Activated T-cell treated with anti-CD3 and anti-CD28 coated beads, Interleukin-2, amount 50 U/mL, for 48 hours (primary cell): ENCODE measurements around the gene NPHP4.

Experiments used
- DNase-seq, 2 experiments: peaks; one replicate each; pipeline ENCODE4 v3.0.0-alpha.2; 2020

NPHP4 gene

DNA sequence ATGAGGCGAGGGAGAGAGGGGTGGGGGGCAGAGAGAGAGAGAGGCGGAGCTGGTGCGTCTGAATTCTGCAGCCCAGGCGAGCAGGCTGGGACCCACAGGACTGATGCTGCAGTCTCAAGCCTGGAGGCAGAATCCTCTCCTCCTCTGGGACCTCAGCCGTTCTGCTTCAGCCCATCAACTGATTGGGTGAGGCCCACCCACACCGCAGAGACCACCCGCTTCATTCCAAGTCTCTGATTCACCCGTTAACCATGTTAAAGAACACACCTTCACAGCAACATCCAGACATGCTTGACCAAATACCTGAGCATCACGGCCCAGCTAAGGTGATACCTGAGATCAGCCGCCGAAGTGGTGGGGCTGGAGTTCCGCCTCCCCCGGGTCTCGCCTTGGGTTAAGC is 147.8 kb downstream of the NPHP4 start:
- DNase-seq = no peak

DNA sequence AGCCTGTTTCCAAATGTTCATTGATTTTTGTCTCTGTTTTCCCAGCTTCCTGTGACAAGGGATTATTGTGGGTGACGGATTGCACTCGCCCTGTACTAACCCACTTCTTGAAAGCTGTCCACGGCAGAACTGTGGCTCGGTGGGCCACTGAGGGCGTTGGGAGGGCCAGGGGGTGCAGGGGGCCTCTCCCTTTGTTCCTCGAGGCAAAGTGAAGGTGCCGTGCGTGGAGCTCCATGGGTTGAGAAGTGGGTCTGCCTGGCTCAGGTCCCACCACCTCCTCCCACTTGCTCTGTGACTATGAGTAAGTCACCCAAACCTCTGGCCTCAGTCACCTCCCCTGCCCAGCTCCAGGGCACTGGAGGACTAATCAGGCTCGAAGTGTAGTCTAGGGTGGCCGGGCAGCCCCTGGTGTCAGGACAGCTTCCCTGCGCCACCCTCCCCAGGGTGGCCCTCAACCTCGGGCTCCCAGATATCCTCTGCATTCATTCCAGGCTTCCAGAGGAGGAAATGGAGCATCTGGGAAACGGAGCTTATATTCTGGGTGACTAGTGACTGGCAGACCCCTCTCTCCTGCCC is 148.6 kb downstream of the NPHP4 start:
- DNase-seq = no peak

DNA sequence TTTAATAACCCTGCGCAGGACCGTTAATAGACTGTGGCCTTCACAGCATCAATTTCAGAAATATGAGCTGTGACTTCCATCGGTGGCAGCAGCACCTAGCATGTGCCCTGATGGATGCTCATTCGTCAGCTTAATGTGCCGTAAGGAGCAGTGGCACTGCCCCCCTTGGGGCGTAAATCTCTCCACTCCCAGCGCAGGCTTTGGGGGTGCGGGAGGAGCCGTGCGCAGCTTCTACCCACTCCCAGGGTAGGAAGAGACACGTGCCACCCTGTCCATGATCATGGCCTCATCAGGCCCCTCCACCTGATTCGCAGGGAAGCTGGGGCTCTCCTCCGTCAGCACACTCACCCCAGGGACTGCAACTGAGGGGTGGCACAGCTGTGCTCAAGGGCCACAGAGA is 149.5 kb downstream of the NPHP4 start:
- DNase-seq = no peak

DNA sequence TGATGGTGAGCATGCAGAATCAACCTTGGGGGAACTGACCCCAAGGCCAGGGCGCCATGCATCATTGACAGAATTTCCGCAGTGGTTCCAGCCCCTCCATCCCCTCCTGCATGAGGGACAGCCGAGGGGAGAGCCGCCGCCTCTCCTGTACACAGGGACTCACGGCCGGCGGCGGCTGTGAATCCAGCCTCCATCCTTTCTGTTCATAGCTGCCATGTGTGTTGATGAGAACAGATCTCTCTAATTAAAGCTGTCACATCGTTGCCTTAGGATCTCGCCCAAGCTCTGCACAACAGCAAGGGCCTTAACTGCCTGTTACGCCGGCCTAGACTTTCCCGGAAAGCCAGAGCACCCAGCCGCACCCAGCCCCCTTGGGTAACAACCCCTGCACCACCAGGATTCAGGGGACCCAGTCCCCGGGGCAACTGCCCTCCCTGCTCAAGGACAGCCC is 151.6 kb downstream of the NPHP4 start:
- no peak for DNase-seq

- DNase-seq = no peak
Observed at GRCh38 chr1:5839881-5840550, 152.2 kb downstream of the NPHP4 start.

DNA sequence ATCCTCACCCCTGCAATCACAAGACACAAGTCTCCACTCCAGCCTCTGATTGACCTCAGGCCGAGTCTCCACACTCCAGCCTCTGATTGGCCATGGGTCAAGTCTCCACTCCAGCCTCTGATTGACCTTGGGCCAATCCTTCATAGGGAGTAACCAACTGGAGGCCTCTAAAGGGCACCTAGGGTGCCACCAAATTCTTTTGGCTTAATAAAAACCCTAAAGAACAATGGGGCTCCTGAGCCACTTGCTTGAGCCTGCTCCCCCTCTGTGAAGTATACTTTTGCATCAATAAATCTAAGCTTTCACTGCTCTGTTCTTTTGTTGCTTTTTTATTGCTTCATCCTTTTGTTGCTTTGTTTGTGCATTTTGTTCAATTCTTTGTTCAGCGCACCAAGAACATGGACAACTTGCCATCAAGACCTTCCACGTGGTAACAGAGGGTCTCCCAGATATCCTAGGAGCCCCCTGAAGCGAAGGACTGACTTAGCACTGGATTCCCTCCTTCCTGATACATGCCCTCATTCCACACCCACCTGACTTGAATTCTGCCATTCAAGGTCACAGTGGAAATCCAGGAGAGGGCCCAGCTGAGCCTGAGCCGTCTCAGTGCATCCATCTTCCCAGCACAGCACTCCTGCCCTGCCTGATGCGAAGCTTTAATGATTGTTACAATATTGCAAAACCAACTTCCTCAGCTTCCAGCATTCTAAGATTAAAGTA is 152.9 kb downstream of the NPHP4 start:
- DNase-seq = no peak

- no peak for DNase-seq
Observed at GRCh38 chr1:5837976-5838653, 154.1 kb downstream of the NPHP4 start.

GRCh38 chr1:5836776-5837440 is 155.3 kb downstream of the NPHP4 start:
- DNase-seq = no peak

- DNase-seq = no peak
Observed at GRCh38 chr1:5835179-5835562, 157.1 kb downstream of the NPHP4 start.

- DNase-seq = no peak
Observed at GRCh38 chr1:5834477-5835178, 157.6 kb downstream of the NPHP4 start.

GRCh38 chr1:5833911-5834310 is 158.3 kb downstream of the NPHP4 start:
- no peak for DNase-seq

DNA sequence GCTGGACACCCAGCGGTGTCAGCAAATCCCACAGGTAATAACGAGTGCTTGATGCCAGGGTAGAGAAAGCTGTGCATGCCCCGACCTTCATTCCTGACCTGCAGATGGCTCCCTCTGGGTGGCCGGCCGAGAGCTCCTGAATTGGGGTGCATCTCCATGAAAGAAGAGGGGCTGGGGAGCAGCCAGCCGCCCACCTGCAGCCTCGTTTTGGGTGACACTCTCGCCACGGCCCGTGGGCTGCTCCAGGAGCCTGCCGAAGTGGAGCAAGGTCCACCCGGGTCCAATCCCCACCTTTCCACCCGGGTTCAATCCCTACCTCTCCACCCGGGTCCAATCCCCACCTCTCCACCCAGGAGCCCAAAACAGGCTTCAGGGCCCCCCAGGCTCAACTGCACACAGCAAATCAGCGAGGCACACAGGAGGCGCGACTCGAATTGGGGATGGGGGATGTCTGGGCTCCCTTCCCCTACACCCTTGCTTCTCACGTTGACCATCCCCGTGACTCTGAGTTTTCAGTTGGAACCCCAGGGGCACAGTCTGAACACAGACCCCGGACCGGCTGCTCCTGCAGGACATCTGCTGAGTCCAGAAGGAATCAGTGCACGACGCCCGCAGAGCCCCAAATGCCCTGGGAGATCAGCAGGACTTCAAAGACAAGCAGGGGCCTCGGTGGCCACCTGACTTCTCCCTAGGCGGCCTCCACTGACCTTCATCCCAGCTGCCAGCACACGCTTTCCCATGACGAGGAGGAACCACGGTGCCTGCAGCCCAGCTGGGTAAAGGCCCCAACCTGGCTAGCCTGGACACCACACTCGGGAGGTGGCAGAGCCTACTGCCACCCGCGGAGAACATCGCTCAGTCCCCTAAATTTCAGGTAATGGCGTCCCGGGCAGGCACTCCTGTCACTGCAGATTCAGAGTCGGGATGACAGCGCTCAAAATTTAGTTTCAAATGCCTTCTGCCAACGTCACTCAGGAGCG is 159.0 kb downstream of the NPHP4 start:
- DNase-seq = no peak

GRCh38 chr1:5831600-5832335 is 160.5 kb downstream of the NPHP4 start:
- DNase-seq = no peak

- no peak for DNase-seq
Observed at GRCh38 chr1:5830771-5831599, 161.2 kb downstream of the NPHP4 start.

DNA sequence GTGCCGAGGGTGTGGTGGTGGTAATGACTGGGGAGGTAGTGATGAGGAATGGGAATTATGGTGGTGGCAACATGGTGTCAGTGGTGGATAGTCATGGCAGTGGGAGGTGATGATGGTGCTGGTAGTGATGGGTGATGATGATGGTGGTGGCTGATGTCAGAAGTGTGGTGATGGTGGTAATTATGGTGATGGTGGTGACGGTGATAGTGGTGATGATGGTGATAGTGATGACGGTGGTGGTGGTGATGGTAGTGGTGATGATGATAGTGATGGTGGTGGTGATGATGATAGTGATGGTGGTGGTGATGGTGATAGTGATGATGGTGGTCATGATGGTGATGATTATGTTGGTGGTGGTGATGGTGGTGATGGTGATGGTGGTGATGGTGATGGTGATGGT is 162.8 kb downstream of the NPHP4 start:
- DNase-seq = no peak

GRCh38 chr1:5828308-5828935 is 163.8 kb downstream of the NPHP4 start:
- no peak for DNase-seq

GRCh38 chr1:5827516-5827915 is 164.7 kb downstream of the NPHP4 start:
- DNase-seq = no peak

DNA sequence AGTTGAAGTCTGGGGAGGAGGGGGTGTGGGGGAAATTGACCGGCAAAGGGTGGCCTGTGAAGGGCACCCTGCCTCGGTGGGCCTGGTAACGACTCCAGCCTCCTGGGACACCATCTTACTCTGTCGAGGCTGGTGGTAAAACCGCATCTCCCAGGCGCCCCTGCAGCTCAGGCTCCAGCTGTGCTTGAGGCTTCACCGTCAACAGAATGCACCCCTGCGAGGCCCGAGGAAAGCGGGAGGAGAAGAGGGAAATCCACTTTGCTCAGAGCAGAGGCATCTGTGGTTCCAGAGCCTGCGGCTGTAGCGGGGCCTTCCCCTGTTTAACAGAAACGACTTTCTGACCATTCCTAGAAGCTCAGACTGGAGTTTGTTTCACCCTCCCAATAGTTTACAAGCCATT is 165.6 kb downstream of the NPHP4 start:
- DNase-seq = no peak

DNA sequence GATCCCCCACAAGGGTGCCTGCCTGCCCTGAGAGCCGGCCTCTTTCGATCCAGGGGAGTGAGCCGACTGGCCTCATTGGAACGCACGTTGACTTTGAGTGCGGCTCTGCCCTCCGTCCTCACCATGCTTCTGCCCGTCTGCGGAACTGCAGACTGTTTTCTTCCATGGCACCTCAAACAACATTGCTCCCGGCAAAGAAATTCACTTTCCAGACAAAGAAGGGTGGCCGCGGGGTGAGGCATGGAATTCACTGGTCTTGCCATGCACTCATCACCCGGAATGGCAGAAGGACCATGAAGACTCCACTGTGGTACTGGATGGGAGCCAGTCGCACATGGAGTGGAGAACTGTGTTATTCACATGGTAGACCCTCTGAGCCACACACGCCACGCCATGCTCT is 169.5 kb downstream of the NPHP4 start:
- DNase-seq = no peak
